Endothelial cell of umbilical vein (primary cell): Measurements from ENCODE around the gene NRXN3. TPM values are rescaled to one million over a fixed set of nuclear protein-coding genes. Genes with fewer than 3 reads are reported as not detected.

ENCODE experiments used
- BruUV-seq: library from RNA; stranded (reverse); fragments of 400-500 nt; replicated peaks from 2 replicates; lab custom pipeline; 2021; lab: Mats Ljungman, UMichigan
- CTCF ChIA-PET: fragments of 300-600, 350-600 bp; sonication (Branson Sonifier 250); formaldehyde crosslinking; loops from one replicate; lab custom pipeline; 2021; ENCODE audit warnings: antibody characterized with exemption, inconsistent platforms; lab: Charles Lee
- POLR2A ChIA-PET: fragments of 300-600, 350-600 bp; sonication (Branson Sonifier 250); formaldehyde crosslinking; loops from one replicate; lab custom pipeline; 2021; ENCODE audit warnings: antibody characterized with exemption, inconsistent platforms; lab: Charles Lee
- DNase-seq: peaks from one replicate; pipeline ENCODE4 v3.0.0-alpha.2; 2011; ENCODE audit warnings: low read depth, low spot score
- FAIRE-seq: peaks from 2 replicates; lab custom pipeline; 2011; peaks lifted over from hg19 to GRCh38; lab: Jason Lieb, UNC
- H2AFZ ChIP-seq: 2 replicates; pipeline ENCODE4 v1.6.0; 2012; ENCODE audit warnings: low read depth, low read length, control low read depth, inconsistent platforms
- H3K27ac ChIP-seq: 2 replicates; pipeline ENCODE4 v1.5.1; 2011; ENCODE audit warnings: low read depth, mild to moderate bottlenecking, control low read depth, low read length, moderate library complexity; ENCODE audit not compliant: insufficient read depth
- H3K27me3 ChIP-seq, 2 experiments: 2 replicates each; pipeline versions ENCODE4 v1.6.0 to v1.6.1; 2011; ENCODE audit warnings: low read length in 2 of 2, mixed read lengths in 1 of 2; ENCODE audit not compliant: control insufficient read depth in 2 of 2, insufficient read depth in 2 of 2
- H3K36me3 ChIP-seq, 2 experiments: 2 replicates in 1 of 2; 3 replicates in 1 of 2; pipeline ENCODE4 v1.5.1; 2011; ENCODE audit warnings: low read length in 2 of 2, mild to moderate bottlenecking in 1 of 2, moderate library complexity in 1 of 2; ENCODE audit not compliant: control insufficient read depth in 2 of 2, insufficient read depth in 2 of 2; ENCODE audit errors: extremely low read depth in 1 of 2
- H3K4me1 ChIP-seq: 3 replicates; pipeline ENCODE4 v1.5.1; 2011; ENCODE audit warnings: mild to moderate bottlenecking, low read length; ENCODE audit not compliant: control insufficient read depth, insufficient read depth; ENCODE audit errors: extremely low read depth
- H3K4me2 ChIP-seq: 2 replicates; pipeline ENCODE4 v1.6.1; 2011; ENCODE audit warnings: low read length, control low read depth, mixed read lengths; ENCODE audit not compliant: insufficient read depth
- H3K4me3 ChIP-seq, 3 experiments: fragments of 200-600 bp in 1 of 3; sonication (generic), shearing (Covaris generic) in 1 of 3; replicated peaks in 1 of 3; 2 replicates each; pipeline ENCODE4 v1.5.1; 2011 to 2016; ENCODE audit warnings: control low read depth in 3 of 3, low read length in 3 of 3, mild to moderate bottlenecking in 2 of 3, inconsistent platforms in 1 of 3, low read depth in 1 of 3, moderate library complexity in 1 of 3; ENCODE audit not compliant: insufficient read depth in 1 of 3
- H3K79me2 ChIP-seq: 2 replicates; pipeline ENCODE4 v1.6.0; 2012; ENCODE audit warnings: low read length, inconsistent platforms; ENCODE audit not compliant: control insufficient read depth, insufficient read depth
- H3K9ac ChIP-seq: replicated peaks from 2 replicates; pipeline ENCODE3; 2011; ENCODE audit warnings: low read length, control low read depth; ENCODE audit not compliant: insufficient read depth; ENCODE audit errors: extremely low read depth
- H3K9me1 ChIP-seq: replicated peaks from 3 replicates; pipeline ENCODE4 v1.6.0; 2011; ENCODE audit warnings: mild to moderate bottlenecking, low read length; ENCODE audit not compliant: control insufficient read depth, insufficient read depth; ENCODE audit errors: extremely low read depth
- H3K9me3 ChIP-seq: replicated peaks from 2 replicates; pipeline ENCODE4 v1.5.1; 2012; ENCODE audit warnings: low read length, inconsistent platforms; ENCODE audit not compliant: control insufficient read depth, insufficient read depth
- H4K20me1 ChIP-seq: replicated peaks from 2 replicates; pipeline ENCODE3; 2011; ENCODE audit warnings: mild to moderate bottlenecking, low read length; ENCODE audit not compliant: control insufficient read depth, insufficient read depth; ENCODE audit errors: extremely low read depth
- EZH2 ChIP-seq: IDR thresholded peaks from 2 replicates; pipeline ENCODE4 v1.6.1; 2012; ENCODE audit warnings: borderline replicate concordance, low read depth, mild to moderate bottlenecking, moderate library complexity, low read length, inconsistent platforms; ENCODE audit not compliant: severe bottlenecking
- FOS ChIP-seq: IDR thresholded peaks from 2 replicates; pipeline ENCODE4 v1.6.1; 2011; ENCODE audit warnings: mild to moderate bottlenecking, low read length, moderate library complexity, borderline replicate concordance; ENCODE audit not compliant: insufficient read depth
- GATA2 ChIP-seq: IDR thresholded peaks from 2 replicates; pipeline ENCODE4 v1.7.0; 2011; ENCODE audit warnings: low read depth, mild to moderate bottlenecking, moderate library complexity, mixed read lengths, low read length; ENCODE audit not compliant: insufficient read length, insufficient read depth
- JUN ChIP-seq: IDR thresholded peaks from 2 replicates; pipeline ENCODE4 v1.6.1; 2011; ENCODE audit warnings: borderline replicate concordance, low read depth; ENCODE audit not compliant: insufficient read length, insufficient read depth
- MYC ChIP-seq: IDR thresholded peaks from one replicate; pipeline ENCODE4 v1.6.1; 2011; ENCODE audit warnings: mild to moderate bottlenecking, low read depth, low read length
- POLR2A ChIP-seq: IDR thresholded peaks from 2 replicates; pipeline ENCODE4 v1.6.1; 2012; ENCODE audit warnings: low read depth, mild to moderate bottlenecking, control low read depth, low read length
- POLR2AphosphoS5 ChIP-seq: IDR thresholded peaks from 2 replicates; pipeline ENCODE4 v1.6.1; 2012; ENCODE audit warnings: low read depth, mild to moderate bottlenecking, control low read depth, low read length, moderate library complexity; ENCODE audit not compliant: insufficient read depth
- dilution Hi-C: fragments of 300-500 bp; cut with MboI; formaldehyde crosslinking; loops from one replicate; pipeline ENCODE4 v1.15.0; 2019; ENCODE audit warnings: low sequenced_read_pairs; ENCODE audit not compliant: extremely low pct_ligation_motif_present
- intact Hi-C: fragments of 100-400 bp; cut with micrococcal nuclease; formaldehyde crosslinking; loops from one replicate; pipeline ENCODE4 v1.10.0; 2022
- polyA plus RNA-seq, 4 experiments: library from polyadenylated mRNA; depleted of rRNA in 3 of 4; stranded (reverse) in 3 of 4; unstranded in 1 of 4; fragments of >200 nt; gene quantifications; 2 replicates each; pipeline versions ENCODE4 v1.2.1 to v1.2.3, GENCODE V29; 2011 to 2012; ENCODE audit warnings: missing spikeins in 1 of 4
- total RNA-seq: library from RNA; stranded (reverse); gene quantifications from 2 replicates; pipeline ENCODE4 v1.2.3, GENCODE V29; 2021
- TF ChIP-seq, protein P1 (sequence below), 2 donors: IDR thresholded peaks; 1 replicate in 1 of 2; 2 replicates in 1 of 2; pipeline ENCODE4 v1.5.1; 2011; ENCODE audit warnings: low read length in 2 of 2, mild to moderate bottlenecking in 2 of 2, moderate library complexity in 2 of 2, control low read depth in 1 of 2, inconsistent platforms in 1 of 2, low read depth in 1 of 2; ENCODE audit not compliant: insufficient read depth in 1 of 2; ENCODE audit errors: extremely low read depth in 1 of 2
- TF ChIP-seq, protein P2 (sequence below): IDR thresholded peaks from 2 replicates; pipeline ENCODE4 v1.6.1; 2011; ENCODE audit not compliant: insufficient read depth, insufficient read length

Gene NRXN3
- total and polyA plus RNA-seq, 2 donors (not counting 3 experiments of a cell fraction or from before 2014, with no cell fraction given): 0.72 to 4.2 TPM

- Histone ChIP-seq H3K9me1 (no peaks in the 10 kb centered on the region), H3K27me3 (no peaks in the 10 kb centered on the region), H3K9ac (no peak overlapping the region), H3K27ac (no peak overlapping the region), H3K79me2 (no peaks in the 10 kb centered on the region), H4K20me1 (no peaks in the 10 kb centered on the region), H3K36me3 (no peaks in the 10 kb centered on the region), H3K4me3 (no peak overlapping the region), H3K4me1 (peaks cover 8% of the 10 kb centered on the region), H2AFZ (no peak overlapping the region), H3K9me3 (no peaks in the 10 kb centered on the region), H3K4me2 (no peak overlapping the region)
- dilution Hi-C loops: no loop called here
- DNase-seq (no peak), FAIRE-seq (no peak)
- TF ChIP-seq POLR2A (no peak), MYC (no peak), GATA2 (no peak)
- TF ChIP-seq, protein P1, sequence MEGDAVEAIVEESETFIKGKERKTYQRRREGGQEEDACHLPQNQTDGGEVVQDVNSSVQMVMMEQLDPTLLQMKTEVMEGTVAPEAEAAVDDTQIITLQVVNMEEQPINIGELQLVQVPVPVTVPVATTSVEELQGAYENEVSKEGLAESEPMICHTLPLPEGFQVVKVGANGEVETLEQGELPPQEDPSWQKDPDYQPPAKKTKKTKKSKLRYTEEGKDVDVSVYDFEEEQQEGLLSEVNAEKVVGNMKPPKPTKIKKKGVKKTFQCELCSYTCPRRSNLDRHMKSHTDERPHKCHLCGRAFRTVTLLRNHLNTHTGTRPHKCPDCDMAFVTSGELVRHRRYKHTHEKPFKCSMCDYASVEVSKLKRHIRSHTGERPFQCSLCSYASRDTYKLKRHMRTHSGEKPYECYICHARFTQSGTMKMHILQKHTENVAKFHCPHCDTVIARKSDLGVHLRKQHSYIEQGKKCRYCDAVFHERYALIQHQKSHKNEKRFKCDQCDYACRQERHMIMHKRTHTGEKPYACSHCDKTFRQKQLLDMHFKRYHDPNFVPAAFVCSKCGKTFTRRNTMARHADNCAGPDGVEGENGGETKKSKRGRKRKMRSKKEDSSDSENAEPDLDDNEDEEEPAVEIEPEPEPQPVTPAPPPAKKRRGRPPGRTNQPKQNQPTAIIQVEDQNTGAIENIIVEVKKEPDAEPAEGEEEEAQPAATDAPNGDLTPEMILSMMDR (IDR thresholded peaks at IDR 0.05; ENCODE audit: extremely low read depth in 1 of 2, insufficient read depth in 1 of 2, low read depth in 1 of 2, low read length in 2 of 2): no peak
- ChIA-PET POLR2A (no interaction called here), CTCF (interaction anchor here (0.7 to 2.9 kb wide), 25 partner anchors 9 to 1997 kb away, joined by 3 to 80 read pairs (median 9); no protein-coding TSS in a partner anchor)
- intact Hi-C loops: loop anchor here (10.0 kb wide), 1 partner anchor 1652 kb away; no protein-coding TSS in a partner anchor
- BruUV-seq: no TSS peak
These were observed 763.0 kb downstream of the NRXN3 start for GRCh38 chr14:78933166-78933565.

DNA sequence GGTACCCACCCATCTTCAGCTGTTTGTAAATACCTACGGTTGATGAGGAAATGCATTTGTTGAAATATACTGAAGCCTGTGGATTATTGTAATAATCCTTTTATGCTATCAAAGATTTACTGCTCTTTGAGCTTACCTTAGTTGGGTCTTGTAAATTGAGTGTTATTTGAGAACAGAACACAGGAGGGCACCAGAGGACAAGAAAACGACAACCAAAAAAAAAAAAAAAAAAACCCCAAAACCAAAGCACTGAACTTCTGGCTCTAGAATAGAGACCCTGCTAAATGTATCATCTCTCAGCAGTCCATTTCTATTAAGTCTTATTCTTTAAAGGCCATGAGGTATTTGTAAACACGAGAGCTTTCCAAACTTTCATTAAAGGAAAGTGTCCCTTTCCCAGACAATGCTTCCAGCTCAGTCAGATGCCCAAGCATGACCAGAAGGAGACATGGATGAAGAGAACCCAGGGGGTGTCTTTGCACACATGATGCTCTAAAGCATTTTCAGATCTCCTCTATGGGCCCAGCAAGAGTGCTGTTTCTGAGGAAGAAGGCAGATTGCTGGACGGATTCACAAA, 763.9 kb downstream of the NRXN3 start:
- dilution Hi-C loops: no loop called here
- Histone ChIP-seq H4K20me1 (no peaks in the 10 kb centered on the region), H3K9me3 (no peaks in the 10 kb centered on the region), H3K4me1 (peaks cover 8% of the 10 kb centered on the region), H3K79me2 (no peaks in the 10 kb centered on the region), H3K4me3 (no peak overlapping the region), H3K9ac (no peak overlapping the region), H3K27me3 (no peaks in the 10 kb centered on the region), H2AFZ (no peak overlapping the region), H3K36me3 (no peaks in the 10 kb centered on the region), H3K4me2 (no peak overlapping the region), H3K27ac (no peak overlapping the region), H3K9me1 (no peaks in the 10 kb centered on the region)
- intact Hi-C loops: loop anchor here (1.0 to 10.0 kb wide), 5 partner anchors 609 to 1916 kb away; no protein-coding TSS in a partner anchor
- peak; percentile 54 for DNase-seq
- FAIRE-seq: peak; percentile 72
- BruUV-seq: no TSS peak
- POLR2A ChIA-PET: no interaction called here
- TF ChIP-seq, protein P2, sequence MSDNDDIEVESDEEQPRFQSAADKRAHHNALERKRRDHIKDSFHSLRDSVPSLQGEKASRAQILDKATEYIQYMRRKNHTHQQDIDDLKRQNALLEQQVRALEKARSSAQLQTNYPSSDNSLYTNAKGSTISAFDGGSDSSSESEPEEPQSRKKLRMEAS: no peak
- TF ChIP-seq EZH2 (no peak), POLR2AphosphoS5 (no peak), POLR2A (no peak), JUN (no peak), MYC (no peak), GATA2 (no peak), FOS (no peak)
- TF ChIP-seq, protein P1 (IDR thresholded peaks at IDR 0.05; ENCODE audit: extremely low read depth in 1 of 2, insufficient read depth in 1 of 2, low read depth in 1 of 2, low read length in 2 of 2): peak; percentile 37 to 42
- CTCF ChIA-PET: interaction anchor here (0.6 to 2.9 kb wide), 96 partner anchors 9 to 1996 kb away, joined by 3 to 80 read pairs (median 4); no protein-coding TSS in a partner anchor
